Pulmonary artery endothelial cell (primary cell): ENCODE data around the gene NEK4. TPM values are rescaled to one million over a fixed set of nuclear protein-coding genes. Genes with fewer than 3 reads are reported as not detected.

Experiments
- DNase-seq: peaks from one replicate; pipeline ENCODE4 v3.0.0-alpha.2; 2011; ENCODE audit warnings: low read depth, low spot score
- total RNA-seq: library from RNA; depleted of rRNA; stranded (reverse); fragments of >200 nt; gene quantifications from 2 replicates; pipeline ENCODE4 v1.2.3, GENCODE V29; 2014

The NEK4 gene
- total RNA-seq, 1 donor from 2014 or later: 16.4 TPM

DNA sequence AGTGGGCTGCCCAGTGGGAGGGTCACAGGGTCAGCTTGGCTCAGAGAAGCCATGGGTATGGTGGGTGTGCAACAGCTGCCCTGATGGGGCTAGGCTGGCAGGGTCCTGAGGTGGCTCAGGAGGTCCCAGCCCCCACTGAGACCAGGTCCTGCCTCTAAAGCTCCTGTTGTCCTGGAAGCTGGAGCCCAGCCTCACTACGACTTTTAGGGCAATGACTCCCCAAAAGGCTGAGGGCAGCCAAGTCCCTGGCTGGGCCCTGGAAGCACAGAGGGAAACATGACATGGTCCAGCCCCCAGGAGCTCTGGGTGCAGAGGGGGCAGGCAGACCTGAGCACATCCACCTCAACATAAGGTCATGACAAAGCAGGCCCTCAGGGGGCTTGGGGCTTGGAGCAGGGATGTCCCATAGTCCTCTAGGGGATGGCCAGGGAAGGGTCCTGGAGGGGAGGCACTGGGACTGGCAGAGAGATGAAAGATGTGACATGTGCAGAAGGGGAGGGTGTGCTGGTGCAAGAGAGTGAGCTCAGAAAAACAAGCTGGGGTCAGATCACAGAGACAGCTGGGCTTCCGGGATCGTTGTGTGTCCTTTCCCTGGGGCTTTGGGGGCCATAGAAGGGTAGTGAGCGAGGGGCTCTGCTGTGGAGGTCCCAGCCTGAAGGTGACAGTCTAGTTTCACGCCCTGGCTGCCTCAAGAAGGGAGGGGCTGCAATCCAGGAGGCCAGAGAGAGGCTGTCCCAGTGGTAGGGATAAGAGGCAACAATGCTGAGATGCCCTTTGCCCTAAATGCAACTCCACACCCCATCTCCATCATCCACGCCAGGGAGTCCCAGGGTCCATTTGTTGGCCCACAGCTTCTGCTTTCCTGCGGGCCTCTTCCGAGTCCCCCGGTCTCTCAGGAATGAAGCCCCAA is 23.2 kb upstream of the NEK4 start:
- DNase-seq: no peak

DNA sequence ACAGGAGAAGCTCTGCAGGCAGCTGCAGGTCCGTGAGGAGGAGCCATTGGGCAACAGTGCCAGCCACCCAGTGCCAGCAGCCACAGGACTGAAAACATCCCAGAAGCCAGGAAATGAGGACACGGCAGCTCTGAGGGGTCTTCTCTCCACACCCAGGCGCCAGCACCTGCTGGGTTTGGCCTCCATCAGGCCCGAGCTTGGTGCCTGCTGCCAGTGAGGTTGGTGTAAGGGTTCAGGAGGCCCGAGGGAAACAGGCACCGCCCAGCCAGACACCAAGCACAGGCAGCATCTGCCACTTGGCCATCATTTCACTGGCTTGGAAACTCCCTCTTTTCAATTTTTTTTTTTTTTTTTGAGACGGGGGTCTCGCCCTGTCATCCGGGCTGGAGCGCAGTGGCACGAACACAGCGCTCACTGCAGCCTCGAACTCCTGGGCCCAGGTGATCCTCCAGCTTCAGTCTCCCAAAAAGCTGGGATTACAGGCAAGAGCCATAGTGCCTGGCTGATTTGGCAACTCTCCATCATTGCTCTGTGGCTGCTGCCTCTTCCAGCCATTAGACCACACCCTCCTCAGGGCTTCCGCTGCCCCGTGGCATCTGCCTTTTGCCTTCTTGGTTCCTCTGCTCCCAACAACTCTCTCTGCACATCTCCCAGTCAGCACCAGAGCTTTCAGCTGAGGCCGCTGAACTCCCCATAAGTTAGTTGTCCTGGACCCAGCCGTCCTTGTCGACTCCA is 22.4 kb upstream of the NEK4 start:
- DNase-seq: no peak

DNA sequence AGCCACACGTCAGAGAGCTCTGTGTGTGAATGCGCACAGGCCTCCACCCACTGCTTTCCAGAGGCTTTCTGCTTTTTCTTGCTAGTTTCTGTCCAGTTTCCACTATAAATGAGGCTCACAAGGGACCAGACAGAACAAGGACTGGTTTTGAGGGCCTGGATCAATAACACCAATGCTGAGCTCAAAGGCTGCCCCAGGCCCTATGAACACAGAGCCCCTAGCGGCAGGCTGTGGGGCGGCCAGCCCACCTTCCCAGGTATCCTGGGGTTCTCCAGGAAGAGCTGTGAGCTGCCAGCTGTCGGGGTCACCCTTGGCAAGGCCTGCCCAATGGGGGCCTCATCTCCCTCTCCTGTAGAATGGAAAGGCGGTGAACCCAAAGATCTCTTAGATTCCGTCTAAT is 21.7 kb upstream of the NEK4 start:
- DNase-seq: no peak

DNA sequence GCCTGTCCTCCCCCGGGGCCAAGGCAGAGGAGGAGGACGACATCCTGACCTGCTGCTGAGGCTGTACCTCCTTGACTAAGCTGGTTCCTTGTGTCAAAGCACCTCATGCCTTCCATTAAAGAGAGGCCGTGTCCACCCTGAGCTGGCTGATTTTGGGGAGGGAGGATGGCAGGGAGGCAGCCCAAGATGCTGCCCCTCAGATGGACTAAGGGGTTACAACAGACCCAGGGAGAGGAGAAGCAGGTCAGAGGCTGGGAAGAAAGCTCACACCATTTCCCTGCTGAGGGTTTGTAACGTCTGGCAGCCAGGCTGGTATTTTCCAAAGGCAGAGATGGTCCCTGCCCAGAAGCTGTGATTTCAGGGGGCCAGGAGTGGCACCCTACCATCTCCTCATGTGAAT is 21.2 kb upstream of the NEK4 start:
- DNase-seq: no peak

GRCh38 chr3:52791366-52791765 is 20.6 kb upstream of the NEK4 start:
- DNase-seq: no peak

DNA sequence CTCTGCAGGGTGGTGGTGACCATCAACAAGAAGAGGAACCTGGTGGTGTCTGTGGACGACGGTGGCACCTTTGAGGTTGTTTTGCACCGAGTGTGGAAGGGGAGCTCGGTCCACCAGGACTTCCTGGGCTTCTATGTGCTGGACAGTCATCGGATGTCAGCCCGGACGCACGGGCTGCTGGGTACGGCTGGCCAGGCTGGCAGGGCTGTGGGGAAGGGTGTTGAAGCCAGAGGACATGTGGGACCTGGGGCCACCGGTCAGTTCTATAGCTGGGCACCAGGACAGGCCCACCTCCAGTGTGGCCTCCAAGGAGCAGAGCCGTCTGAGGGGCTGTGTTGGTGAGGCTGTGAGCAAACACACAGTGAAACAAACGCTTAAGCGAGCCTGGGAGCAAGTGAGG is 20.0 kb upstream of the NEK4 start:
- no peak for DNase-seq

DNA sequence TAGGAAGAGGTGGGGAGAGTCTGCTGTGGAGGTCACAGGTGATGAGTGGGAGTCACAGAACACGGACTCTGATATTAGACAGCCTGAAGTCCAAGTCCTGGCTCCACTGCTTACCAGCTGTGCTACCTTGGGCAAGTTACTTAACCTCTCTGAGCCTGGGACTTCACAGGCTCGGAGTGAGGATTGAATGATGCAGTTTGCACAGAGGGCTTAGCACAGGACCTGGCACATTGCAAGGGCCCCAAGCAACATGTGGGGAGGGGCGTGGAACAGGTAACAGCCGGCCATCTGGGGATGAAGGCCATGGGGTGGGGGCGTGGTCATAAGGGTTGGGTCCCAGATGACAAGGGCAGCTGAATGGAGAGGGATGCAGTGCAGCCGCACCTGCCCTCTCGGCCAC is 19.6 kb upstream of the NEK4 start:
- DNase-seq: no peak

GRCh38 chr3:52789746-52790040 is 19.0 kb upstream of the NEK4 start:
- DNase-seq: no peak

- DNase-seq: no peak
These were observed 18.4 kb upstream of the NEK4 start for GRCh38 chr3:52788890-52789745.

- no peak for DNase-seq
These were observed 17.2 kb upstream of the NEK4 start for GRCh38 chr3:52787672-52788625.

DNA sequence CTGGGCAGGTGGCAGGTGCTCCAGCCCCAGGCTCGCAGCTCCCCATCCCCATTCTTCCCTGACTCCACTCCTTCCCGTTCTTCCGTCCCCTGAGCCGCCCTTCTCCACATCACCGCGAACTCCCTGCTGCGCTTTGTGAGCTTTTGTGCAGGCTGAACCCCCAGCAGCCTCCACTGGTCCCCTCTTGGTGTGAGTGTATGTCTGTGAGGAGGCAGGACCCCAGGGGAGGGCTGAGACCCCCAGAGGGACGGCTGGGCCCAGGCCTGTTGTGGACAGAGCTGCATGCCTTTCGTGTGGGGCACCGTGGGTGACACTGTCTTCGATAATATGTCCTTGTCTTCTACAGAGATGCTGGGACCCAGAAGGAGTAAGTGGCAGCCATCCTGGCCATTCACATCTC is 16.5 kb upstream of the NEK4 start:
- DNase-seq: no peak

DNA sequence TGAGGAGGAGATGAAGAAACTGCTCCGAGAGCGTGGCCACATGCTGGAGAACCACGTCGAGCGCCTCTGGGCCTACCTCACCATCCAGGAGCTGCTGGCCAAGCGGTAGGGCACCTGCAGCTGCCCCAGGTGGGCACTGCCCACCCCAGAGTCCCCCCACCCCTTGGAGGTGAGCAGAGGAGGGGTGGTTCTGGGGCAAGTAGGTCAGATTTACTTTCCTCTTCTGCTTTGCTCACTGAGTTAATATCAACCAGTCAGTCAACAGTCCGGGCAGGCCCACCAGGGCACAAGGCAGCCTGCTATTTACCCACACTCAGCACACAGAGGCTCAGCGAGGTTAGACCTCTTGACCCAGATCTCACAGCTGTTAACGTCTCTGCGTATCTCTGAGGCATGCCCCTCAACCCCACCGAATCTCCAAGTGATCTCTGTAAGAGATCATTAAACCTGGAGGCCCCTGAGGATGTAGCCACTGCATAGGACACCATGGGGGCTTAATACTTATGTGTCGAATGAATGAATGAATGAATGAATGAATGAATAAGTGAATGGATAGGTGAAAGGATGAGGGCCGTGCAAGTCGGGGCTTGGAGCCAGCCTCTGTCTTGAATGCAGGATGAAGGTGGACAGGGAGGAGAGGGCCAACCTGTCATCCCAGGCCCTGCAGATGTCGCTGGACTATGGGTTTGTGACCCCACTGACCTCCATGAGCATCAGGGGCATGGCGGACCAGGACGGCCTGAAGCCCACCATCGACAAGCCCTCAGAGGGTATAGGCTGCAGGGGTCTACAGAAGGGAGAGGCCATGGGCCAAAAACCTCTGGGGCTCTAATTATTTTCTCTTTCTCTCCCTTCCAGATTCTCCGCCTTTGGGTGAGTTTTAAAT is 15.8 kb upstream of the NEK4 start:
- no peak for DNase-seq

- no peak for DNase-seq
These were observed 14.3 kb upstream of the NEK4 start for GRCh38 chr3:52784931-52785590.

GRCh38 chr3:52784021-52784621 is 13.4 kb upstream of the NEK4 start:
- DNase-seq: no peak

DNA sequence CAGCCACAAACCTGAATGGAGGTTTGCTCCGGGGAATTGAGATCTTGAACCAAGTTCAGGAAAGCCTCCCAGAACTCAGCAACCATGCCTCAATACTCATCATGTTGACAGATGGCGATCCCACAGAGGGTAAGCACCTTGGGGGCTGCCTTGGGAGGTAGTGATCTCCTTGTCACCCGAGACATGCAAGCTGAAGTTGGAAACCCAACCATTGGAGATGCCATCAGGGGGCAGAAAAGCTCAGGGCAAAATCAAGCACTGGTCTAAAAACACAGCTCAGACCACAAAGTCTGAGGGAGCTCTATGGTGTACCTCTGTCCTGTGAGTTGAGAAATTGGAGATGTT is 12.4 kb upstream of the NEK4 start:
- DNase-seq: no peak

- no peak for DNase-seq
These were observed 11.9 kb upstream of the NEK4 start for GRCh38 chr3:52782412-52783210.

GRCh38 chr3:52781741-52782140 is 11.0 kb upstream of the NEK4 start:
- no peak for DNase-seq
